NCI-H128 (cell line): ENCODE results near the gene USP5.

Source experiments
- DNase-seq: peaks from one replicate; lab custom pipeline; 2025; ENCODE audit not compliant: unreplicated experiment; lab: John Stamatoyannopoulos, UW

USP5 gene

GRCh38 chr12:6825398-6826124 lies 26.4 kb upstream of the USP5 start:
- peak; percentile 84 for DNase-seq

GRCh38 chr12:6826125-6826733 lies 25.7 kb upstream of the USP5 start:
- DNase-seq: no peak

GRCh38 chr12:6826734-6827436 lies 25.1 kb upstream of the USP5 start:
- DNase-seq: no peak

GRCh38 chr12:6827437-6827911 lies 24.5 kb upstream of the USP5 start:
- peak; percentile 82 for DNase-seq

- DNase-seq: no peak
These were observed 23.8 kb upstream of the USP5 start, which contains the start of gene P3H3 for GRCh38 chr12:6827982-6828780. P3H3 (plus strand) TSS chr12:6828407; CDS start chr12:6828441, 34 bp downstream.

GRCh38 chr12:6828781-6829535 lies 23.0 kb upstream of the USP5 start:
- peak; percentile 19 for DNase-seq

GRCh38 chr12:6829536-6830220 lies 22.3 kb upstream of the USP5 start:
- DNase-seq: no peak

GRCh38 chr12:6830286-6830890 lies 21.6 kb upstream of the USP5 start:
- no peak for DNase-seq

GRCh38 chr12:6830999-6831398 lies 21.0 kb upstream of the USP5 start:
- DNase-seq: no peak

- DNase-seq: no peak
These were observed 20.4 kb upstream of the USP5 start for GRCh38 chr12:6831450-6831995.

GRCh38 chr12:6832125-6832524 lies 19.8 kb upstream of the USP5 start:
- no peak for DNase-seq

- no peak for DNase-seq
These were observed 18.6 kb upstream of the USP5 start for GRCh38 chr12:6833189-6833890.

- no peak for DNase-seq
These were observed 17.7 kb upstream of the USP5 start for GRCh38 chr12:6834254-6834653.

- no peak for DNase-seq
These were observed 17.1 kb upstream of the USP5 start for GRCh38 chr12:6834873-6835272.

GRCh38 chr12:6836851-6837250 lies 15.1 kb upstream of the USP5 start:
- DNase-seq: no peak

- DNase-seq: no peak
These were observed 14.4 kb upstream of the USP5 start for GRCh38 chr12:6837370-6838060.

GRCh38 chr12:6838854-6839253 lies 13.1 kb upstream of the USP5 start:
- DNase-seq: no peak
